ENCODE results near the gene ADGRL1. TPM values are rescaled to one million over a fixed set of nuclear protein-coding genes. Genes with fewer than 3 reads are reported as not detected.

Gene ADGRL1
- total RNA-seq, 3 donors from 2014 or later: 11.2 to 14.7 (median 11.6) TPM

- TF ChIP-seq POLR2A (IDR thresholded peaks at IDR 0.05) (no peak), POLR2AphosphoS5 (IDR thresholded peaks at IDR 0.05) (no peak)
- TF ChIP-seq, protein P1, sequence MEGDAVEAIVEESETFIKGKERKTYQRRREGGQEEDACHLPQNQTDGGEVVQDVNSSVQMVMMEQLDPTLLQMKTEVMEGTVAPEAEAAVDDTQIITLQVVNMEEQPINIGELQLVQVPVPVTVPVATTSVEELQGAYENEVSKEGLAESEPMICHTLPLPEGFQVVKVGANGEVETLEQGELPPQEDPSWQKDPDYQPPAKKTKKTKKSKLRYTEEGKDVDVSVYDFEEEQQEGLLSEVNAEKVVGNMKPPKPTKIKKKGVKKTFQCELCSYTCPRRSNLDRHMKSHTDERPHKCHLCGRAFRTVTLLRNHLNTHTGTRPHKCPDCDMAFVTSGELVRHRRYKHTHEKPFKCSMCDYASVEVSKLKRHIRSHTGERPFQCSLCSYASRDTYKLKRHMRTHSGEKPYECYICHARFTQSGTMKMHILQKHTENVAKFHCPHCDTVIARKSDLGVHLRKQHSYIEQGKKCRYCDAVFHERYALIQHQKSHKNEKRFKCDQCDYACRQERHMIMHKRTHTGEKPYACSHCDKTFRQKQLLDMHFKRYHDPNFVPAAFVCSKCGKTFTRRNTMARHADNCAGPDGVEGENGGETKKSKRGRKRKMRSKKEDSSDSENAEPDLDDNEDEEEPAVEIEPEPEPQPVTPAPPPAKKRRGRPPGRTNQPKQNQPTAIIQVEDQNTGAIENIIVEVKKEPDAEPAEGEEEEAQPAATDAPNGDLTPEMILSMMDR (IDR thresholded peaks at IDR 0.05): no peak
- intact Hi-C loops (cut with DNase I; ENCODE audit: low total_unique reads): no loop called here
- H3K4me3 ChIP-seq: no peak overlapping the region
- no peaks in the 10 kb centered on the region for H3K9me3 ChIP-seq
- H3K4me1 ChIP-seq: no peaks in the 10 kb centered on the region
- H3K36me3 ChIP-seq: no peaks in the 10 kb centered on the region
- H3K27ac ChIP-seq: no peak overlapping the region
- DNase-seq (ENCODE audit: low spot score in 2 of 2): no peak
- no peaks in the 10 kb centered on the region for H3K27me3 ChIP-seq
Observed at GRCh38 chr19:14156122-14156521, 49.8 kb downstream of the ADGRL1 start.

DNA sequence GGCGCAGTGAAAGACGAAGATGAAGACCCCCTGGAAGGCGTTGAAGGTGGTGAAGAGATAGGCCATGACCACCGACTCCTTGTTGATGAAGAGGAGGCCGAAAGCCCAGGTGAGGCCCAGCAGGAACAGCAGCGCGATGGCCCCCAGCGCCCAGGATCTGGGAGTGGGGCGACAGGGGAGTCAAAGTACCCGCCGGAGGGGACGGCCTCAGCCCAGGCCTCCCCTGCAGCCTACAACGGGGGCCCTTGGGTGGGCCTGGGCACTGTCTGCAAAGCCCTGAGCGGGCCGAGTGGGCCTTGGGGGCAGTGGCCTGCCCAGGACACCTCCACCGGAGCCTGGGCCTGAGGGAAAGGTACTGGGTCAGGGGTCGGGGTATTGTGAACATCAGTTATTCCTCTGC is 50.6 kb downstream of the ADGRL1 start:
- no peak overlapping the region for H3K4me3 ChIP-seq
- peaks cover 0 to 3% of the 10 kb centered on the region in 2 donors for H3K4me1 ChIP-seq
- H3K36me3 ChIP-seq: no peaks in the 10 kb centered on the region
- H3K27me3 ChIP-seq: no peaks in the 10 kb centered on the region
- DNase-seq (ENCODE audit: low spot score in 2 of 2): no peak
- intact Hi-C loops (cut with DNase I; ENCODE audit: low total_unique reads): no loop called here
- H3K27ac ChIP-seq: no peak overlapping the region
- no peaks in the 10 kb centered on the region for H3K9me3 ChIP-seq
- TF ChIP-seq, protein P1 (IDR thresholded peaks at IDR 0.05): no peak
- TF ChIP-seq POLR2A (IDR thresholded peaks at IDR 0.05) (no peak), POLR2AphosphoS5 (IDR thresholded peaks at IDR 0.05) (no peak)

GRCh38 chr19:14152713-14153112 is 53.3 kb downstream of the ADGRL1 start:
- H3K4me3 ChIP-seq: no peak overlapping the region
- H3K9me3 ChIP-seq: no peaks in the 10 kb centered on the region
- peaks cover 3 to 8% of the 10 kb centered on the region in 2 donors for H3K4me1 ChIP-seq
- H3K27me3 ChIP-seq: no peaks in the 10 kb centered on the region
- no peak for DNase-seq (ENCODE audit: low spot score in 2 of 2)
- no peaks in the 10 kb centered on the region for H3K36me3 ChIP-seq
- H3K27ac ChIP-seq: no peak overlapping the region
- no peak for TF ChIP-seq POLR2A (IDR thresholded peaks at IDR 0.05)
- TF ChIP-seq, protein P1 (IDR thresholded peaks at IDR 0.05): no peak
- no peak for TF ChIP-seq POLR2AphosphoS5 (IDR thresholded peaks at IDR 0.05)
- intact Hi-C loops (cut with DNase I; ENCODE audit: low total_unique reads): no loop called here

DNA sequence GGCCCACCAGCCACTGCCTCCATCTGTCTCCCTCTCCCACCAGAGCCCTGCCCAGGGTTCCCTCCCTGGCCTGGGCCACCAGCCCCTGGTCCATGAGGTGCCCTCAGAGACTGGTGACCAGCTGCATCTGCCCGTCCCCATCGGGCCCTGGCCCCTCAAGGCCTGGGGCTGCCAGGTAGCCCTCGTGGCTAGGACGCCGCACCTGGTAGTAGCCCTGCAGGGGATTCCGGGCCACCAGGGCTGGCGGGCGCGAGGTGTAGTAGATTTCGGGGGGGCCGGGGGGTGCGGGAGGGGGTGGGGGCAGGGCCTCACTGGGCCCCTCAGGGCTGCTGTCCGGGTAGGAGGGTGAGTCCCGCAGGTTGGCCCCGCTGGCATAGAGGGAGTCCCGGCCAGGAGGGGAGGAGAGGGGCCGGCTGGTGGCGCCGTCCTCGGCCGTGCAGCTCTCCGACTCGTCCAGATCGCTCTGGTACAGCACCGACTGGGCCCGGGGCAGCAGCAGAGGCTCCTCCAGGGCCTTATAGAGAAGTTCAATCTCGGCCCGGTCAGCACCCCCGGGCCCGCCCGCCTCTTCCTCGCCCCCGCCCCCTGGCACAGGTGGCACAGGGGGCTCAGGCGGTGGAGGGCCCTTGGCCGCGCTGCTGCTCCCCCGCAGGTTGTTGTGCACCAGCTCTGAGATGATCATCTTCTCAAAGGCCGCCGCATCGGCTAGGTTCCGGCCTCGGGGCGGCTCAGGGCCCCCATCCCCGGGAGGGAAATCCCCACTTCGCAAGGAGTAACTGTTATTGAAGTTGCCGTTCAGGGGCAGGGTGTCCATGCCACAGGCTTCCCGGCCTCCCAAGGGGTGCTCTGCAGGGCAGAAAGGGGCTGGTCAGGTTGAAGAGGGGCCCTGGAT is 55.0 kb downstream of the ADGRL1 start:
- intact Hi-C loops (cut with DNase I; ENCODE audit: low total_unique reads): no loop called here
- Histone ChIP-seq H3K4me1 (peaks cover 6 to 8% of the 10 kb centered on the region in 2 donors), H3K36me3 (no peaks in the 10 kb centered on the region), H3K4me3 (no peak overlapping the region), H3K27me3 (no peaks in the 10 kb centered on the region), H3K27ac (peak overlapping the region; percentile 74 to 90), H3K9me3 (no peaks in the 10 kb centered on the region)
- TF ChIP-seq POLR2A (IDR thresholded peaks at IDR 0.05) (no peak), POLR2AphosphoS5 (IDR thresholded peaks at IDR 0.05) (no peak)
- TF ChIP-seq, protein P1 (IDR thresholded peaks at IDR 0.05): no peak
- no peak for DNase-seq (ENCODE audit: low spot score in 2 of 2)

DNA sequence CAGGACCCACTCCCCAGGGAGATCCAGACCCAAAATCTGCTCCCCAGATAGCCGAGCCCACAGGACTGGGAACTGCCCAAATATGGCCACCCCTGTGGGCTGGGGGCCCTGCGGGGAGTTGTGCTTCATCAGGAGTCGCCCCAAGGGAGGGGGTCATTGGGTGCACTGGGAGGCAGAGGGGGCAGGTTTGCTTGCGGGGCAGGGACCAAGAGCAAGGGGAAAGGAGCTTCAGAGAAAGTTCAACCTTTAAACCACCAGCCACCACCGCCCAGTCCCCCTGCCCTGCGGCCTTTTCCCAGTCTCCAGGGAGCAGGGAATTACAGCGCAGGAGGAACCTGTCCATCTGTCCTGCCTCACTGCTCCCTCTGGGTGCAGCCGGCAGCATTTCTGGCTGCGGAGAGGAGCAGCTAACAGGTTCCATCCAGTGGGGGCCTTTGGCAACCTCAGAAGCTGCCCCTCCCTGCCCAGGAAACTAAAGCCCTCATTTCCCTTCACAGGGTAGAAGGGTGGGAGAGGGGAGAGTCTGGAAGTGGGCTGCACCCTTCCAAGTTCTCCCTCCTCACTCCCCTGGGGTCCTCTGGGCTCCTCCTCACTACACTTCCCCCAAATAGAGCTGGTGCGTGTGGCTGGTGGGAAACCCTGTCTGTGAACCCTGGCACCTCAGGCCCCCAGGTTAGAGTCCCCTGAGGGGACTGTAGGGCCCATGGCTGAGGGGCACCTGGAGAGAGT is 55.8 kb downstream of the ADGRL1 start:
- intact Hi-C loops (cut with DNase I; ENCODE audit: low total_unique reads): no loop called here
- Histone ChIP-seq H3K9me3 (no peaks in the 10 kb centered on the region), H3K36me3 (no peaks in the 10 kb centered on the region), H3K27me3 (no peaks in the 10 kb centered on the region), H3K27ac (peak overlapping the region; percentile 74 to 90), H3K4me3 (peak overlapping the region in 2 of 3 donors; percentile 28 to 33), H3K4me1 (peaks cover 6 to 8% of the 10 kb centered on the region in 2 donors)
- DNase-seq (ENCODE audit: low spot score in 2 of 2): no peak
- TF ChIP-seq, protein P1 (IDR thresholded peaks at IDR 0.05): no peak
- TF ChIP-seq POLR2AphosphoS5 (IDR thresholded peaks at IDR 0.05) (no peak), POLR2A (IDR thresholded peaks at IDR 0.05) (no peak)

Measured in breast epithelium (tissue), 4 donors.